Middle frontal gyrus (tissue), 1 donor: ENCODE measurements around the gene JOSD1.

ENCODE experiments used
- DNase-seq: peaks from one replicate; pipeline ENCODE4 v3.0.0-alpha.2; 2015; ENCODE audit warnings: low spot score; ENCODE audit errors: extremely low spot score

JOSD1 gene

DNA sequence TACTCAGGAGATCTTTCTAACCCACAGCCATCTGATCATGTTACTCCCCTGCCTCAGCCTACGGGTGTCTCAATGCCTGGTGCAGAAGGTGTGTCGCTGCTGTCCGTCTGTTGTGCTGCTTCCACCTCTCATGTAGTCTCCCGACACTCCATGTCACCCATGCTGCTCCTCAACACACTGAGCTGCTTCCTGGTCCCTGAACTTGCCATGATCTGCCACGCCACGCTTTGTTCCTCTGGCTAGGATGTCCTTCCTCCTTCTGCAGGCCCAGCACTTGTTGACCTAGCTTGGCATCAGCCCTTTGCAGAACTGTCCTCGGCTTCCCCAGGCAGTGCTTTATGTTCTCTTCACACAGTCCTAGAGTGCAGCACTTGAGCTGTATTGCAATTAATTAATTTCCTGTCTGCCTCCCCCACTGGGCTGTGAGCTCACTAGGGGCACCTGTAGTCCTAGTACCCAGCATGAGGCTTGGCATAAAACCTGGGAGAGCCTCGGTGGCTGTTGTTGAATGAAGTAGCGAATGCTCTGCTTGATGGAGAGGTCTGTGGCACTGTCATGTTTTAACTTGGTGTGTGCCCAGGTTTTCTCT, 14.5 kb upstream of the JOSD1 start:
- no peak for DNase-seq

DNA sequence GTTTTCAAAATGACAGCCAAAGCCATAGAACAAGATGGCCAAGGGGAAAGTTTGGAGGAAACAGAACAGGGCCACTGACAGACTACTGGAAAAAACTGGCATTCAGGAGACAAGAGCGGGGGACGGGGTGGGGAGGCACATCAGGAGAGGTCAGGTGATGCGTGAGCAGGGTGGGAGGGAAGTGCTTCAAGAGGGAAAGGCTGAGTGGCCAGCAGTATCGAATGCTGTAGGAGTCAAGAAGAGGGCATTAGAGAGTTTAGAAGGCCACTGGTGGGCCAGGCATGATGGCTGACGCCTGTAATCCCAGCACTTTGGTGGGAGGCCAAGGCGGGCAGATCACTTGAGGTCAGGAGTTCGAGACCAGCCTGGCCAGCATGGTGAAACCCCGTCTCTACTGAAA, 13.2 kb upstream of the JOSD1 start:
- no peak for DNase-seq

DNA sequence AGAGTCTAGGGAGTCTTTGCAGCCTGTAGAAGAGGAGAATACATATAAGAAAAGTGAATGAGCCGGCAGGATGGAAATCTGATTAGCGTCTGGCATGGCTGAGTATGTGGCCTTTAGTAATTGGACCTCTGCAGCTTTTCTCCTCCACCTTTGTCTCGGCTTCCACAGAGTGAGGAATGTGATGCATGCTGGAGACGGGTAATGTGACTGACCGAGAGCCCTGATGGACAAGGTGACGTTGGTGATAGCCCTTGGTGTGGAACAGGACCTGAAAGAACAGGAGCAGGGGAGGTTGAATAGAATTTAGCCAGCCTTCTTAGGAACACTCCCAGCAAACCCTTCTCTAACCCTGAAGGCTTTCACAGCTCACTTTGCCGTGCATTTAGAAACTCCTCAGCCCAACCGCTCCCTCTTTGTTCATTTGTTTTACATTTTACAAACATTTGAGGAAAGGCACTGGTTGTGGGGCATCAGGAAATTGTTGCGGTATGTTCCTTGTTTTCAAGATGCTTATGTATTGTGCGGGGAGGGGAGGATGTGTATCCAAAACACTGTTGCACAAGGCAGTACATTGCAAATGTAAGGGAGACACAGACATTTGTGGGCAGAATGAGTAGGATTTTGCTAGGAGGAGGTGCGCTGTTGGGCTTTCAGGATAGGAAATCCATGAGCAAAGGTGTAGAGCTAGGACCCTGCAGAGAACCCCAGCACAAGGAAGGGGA, 11.9 kb upstream of the JOSD1 start:
- DNase-seq = no peak

DNA sequence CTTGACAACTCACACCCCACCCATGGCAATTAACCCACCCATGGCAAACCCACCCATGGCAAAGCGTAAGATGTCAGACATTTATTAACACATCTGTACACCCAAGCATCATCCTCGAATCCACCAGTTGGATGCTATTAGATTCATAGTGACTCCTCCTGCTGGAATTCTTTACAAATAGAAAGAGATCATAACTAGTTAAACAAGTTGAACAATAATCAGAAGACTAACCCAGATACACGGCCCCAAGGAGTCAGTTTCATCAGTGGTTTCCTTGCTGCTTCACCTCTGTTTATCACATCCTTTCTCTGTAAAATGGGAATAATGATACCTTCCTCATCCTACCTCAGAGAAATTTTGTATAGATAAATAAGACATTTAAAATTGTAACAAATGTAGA, 10.1 kb upstream of the JOSD1 start:
- DNase-seq = no peak

DNA sequence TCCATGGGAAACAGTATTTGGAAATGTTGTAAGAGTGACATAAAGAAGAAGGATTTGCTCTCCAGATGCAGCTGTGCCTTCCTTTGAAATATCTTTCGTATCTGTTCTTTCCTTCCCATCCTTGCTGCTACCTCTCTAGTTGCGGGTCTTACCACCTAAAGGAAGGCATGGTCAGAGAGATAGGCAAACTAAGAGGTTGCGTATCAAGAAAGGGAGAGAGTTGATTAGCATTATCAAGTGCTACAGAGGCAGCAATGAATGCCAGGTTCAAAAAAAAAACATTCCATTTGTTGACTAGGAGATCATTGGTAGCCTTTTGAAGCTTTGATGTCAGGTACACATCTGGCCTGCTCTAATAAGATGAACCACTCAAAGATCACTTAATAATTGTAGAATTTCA, 9.6 kb upstream of the JOSD1 start:
- no peak for DNase-seq

DNA sequence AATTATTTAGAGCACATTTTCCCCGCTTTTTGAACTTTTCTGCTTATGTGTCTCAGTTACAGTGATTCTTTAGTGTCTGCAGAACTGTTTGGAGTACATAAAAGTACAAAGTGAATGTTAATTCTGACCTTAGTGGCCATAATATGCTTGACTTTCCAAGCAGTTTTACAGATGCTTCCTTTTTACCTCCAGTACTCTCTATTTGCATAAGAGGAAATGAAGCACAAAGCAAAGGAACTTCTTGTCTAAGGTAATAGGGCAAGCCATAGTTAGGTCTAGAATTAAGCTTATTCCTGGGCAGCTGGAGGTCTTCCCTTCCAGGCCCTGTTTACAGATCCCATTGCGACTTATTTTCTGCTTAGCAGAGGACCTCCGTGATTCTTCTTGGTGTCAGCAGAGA, 8.6 kb upstream of the JOSD1 start:
- no peak for DNase-seq

DNA sequence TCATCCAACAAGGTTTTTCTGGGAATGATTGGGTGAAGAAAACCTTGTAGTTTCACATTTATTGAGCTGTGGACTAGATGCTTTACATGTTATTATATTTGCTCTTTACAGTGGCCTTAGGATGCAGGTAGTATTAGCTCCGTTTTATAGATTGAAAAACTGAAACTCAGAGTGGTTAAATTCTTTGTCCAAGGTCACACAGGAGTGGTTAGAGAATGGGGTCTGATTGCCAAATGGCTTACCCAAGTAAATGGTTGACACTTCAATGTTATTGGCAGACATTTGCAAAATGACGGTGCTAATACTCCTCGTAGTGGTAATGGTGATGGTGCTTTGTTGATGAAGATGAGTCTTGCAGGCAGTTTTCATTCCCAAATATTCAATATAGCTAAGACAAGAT, 7.2 kb upstream of the JOSD1 start:
- DNase-seq = no peak

DNA sequence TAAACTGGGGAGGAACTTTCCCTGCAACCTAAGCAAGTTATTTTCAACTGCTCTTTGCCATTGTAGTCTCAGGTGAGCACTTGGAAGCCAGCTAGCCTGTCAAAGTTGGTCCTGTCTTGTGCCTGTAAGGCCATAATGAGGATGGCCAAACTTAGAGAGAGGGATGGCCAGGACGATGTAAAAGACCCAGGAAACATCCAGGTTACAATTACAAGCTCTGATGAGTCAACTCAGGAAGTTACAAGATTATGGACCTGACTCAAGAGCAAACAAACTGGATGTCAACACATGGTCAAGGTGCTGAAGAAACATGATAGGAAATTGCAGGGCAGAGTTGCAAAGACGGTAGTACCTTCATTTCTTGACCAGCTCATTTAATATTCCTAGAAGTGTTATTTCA, 6.6 kb upstream of the JOSD1 start:
- no peak for DNase-seq

DNA sequence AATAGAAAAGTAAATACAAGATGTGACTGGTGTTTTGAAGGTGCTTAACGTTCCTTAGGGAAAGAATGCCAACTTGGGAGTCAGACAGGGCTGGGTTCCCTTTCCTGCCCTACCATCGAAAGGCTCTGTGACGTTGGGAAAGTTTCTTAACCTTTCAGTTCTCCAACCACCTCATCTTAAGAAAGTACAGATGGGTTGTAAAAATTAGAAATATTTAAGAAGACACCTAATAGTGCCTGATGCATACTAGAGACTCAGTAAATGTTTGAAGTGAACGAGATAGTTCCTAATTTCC, 6.1 kb upstream of the JOSD1 start:
- DNase-seq = no peak

DNA sequence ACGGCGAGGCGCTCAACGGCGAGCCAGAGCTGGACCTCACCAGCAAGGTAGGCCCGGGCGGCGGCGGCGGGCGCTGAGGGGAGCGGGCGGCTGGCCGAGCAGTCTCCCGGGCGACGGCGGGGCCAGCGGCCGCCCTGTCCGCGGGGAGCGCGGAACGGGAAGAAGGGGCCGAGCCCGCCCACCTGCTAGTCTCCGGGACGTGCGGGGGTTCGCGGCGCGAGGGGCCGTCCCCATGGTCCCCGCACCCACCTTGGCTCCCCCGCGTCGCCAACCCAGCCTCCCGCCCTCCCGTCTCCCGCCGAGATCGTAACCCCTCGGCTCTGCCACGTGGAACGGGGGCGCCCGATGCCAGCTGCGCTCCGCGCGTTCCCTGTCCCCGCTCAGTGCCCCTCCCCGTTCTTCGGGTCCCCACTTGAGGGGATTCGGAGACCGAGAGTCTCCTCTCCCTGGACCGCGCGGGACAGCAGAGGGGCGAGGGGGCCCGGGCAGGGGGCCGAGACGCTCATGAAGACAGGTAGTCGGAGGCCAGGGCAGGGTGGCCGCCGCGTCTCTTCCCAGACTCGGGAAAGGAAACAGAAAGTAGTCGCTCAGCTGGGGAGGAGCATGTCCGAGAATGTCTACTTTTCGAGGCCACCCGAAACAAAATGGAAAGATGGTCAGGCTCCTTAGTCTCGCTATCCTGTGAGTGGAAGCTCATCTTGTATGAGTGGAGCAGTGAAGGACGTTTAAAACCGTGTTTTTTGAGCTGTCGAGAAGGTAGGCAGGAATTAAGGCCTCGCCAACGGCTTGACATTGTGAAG, 5.6 kb upstream of the JOSD1 start:
- no peak for DNase-seq

DNA sequence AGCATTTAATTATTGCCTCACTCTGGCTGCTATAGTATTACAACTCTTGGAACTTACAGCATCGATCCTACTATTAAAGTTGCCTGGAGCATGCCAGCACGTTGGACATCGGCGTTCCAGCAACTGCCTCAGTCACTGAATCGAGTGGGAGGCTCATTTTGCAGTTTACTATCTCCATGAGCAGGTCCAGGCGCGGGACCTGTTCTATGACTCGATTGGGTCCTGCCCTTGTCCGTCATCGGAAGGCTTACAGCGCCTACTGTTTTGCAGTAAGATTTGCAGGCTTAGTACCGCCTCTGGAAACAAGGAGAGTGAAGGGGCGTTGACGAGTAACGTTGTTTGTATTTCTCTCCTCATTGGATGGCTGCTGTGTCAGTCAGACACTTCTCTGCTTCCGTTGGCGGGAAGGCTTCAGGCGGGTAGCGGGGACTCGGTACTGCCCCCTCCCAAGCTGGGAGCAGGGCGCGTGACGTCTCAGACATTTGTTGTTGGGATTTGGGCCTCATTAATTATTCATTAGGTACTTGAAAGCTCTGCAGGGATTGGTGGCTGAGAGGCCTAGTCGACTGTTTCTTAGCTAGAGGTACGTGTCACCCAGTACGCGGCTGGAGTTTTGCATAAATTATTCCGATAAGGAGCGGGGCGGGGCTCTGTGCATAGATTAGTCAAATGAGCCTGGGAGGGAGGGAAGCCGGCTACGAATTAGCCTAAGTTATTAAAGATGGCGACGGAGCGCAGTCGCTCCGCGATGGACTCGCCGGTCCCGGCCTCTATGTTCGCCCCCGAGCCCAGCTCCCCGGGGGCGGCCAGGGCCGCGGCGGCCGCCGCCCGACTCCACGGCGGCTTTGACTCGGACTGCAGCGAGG, 4.7 kb upstream of the JOSD1 start, which contains the start of gene GTPBP1:
Gene GTPBP1, plus strand, starts transcription at position 710 of the 866 bp plus-strand sequence. Its CDS starts 12 bp downstream, at position 722.
- peak; percentile 100 for DNase-seq

DNA sequence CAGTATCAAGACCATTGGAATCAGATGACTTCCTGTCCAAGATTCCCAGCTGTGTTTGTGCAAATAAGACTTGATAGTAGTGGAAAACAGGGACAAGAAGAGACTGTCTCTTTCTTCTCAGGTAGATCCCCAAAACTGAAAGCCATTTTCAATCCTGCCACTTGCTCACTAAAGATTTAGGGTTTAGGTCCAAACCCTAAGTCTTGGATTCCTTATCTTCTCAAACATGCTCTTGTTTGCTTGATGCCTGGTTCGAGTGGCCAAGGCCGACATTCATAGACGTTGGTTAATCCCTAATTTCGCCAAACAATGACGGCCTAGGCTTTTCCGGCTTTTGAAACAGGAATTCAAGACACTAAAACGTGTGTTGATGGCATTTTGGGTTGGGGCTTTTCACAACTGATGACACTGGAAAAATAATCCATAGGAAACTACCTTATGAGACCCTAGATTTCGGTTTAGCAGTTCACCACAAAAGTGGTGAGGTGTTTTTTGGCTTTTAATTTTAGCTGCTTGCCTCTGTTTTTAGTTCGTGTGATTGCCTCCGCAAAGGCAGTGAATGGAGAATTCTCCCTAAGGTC, 4.0 kb upstream of the JOSD1 start:
- no peak for DNase-seq

DNA sequence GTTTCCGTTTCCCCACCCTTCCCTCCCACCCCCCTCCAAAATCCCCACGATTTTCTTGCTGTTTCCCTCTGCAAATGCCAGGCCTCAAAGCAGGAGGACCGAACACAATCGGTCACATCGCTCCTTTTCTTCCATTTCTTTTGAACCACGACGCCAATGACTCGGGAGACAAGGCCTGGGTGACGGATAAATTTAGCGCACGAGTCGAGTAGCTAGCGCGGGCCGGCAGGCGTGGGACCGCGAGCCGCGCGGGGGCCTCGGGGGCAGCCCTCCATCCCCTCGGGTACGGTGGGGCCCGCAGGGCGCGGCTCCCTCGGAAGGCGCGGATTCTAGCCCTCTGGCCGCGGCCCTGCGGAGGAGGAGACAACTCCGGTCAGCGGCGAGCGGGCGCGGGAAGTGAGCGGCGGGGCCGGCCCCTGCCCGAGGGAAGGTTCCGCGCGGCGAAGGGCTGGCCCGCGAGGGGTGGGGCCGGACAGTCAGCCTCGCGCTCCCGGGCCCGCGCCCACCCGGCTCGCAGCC, 414 bp downstream of the JOSD1 start:
- DNase-seq = no peak

DNA sequence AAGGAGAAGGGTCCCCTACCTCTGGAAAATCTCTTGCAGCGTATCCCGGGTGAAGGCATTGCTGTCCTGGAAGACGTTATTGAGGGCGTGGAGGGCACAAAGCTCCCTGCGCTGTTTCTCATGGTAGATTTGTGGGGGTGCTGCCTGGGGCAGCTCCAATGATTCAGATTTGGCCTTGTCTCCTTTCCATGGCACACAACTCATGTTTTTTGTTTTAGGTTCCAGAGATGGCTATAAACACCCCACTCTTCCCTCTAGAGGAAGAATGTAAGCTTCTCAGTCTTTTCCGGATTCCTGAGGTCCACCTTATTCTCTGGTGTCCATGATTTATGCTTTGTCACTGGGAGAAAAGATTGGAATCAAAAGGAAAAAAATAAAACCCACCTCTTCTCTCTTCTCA, 959 bp downstream of the JOSD1 start:
- no peak for DNase-seq

DNA sequence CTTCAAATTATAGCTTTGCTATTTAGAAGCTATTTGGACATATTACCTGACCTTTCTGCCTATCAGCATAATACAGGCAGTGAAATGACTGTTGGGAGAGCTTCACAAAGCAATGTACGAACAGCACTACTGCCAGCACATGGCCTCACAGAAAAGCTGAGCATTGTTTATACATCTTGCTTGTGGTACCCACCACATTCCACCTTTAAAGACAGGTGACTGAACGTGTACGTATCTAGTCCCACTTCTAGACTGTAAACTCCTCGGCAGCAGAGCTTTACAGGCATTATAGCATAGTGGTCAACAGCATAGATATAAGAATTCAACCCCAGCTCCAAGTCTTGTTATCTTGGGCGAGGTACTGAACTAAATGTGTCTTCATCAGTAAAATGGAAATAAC, 1.6 kb downstream of the JOSD1 start:
- DNase-seq = no peak

DNA sequence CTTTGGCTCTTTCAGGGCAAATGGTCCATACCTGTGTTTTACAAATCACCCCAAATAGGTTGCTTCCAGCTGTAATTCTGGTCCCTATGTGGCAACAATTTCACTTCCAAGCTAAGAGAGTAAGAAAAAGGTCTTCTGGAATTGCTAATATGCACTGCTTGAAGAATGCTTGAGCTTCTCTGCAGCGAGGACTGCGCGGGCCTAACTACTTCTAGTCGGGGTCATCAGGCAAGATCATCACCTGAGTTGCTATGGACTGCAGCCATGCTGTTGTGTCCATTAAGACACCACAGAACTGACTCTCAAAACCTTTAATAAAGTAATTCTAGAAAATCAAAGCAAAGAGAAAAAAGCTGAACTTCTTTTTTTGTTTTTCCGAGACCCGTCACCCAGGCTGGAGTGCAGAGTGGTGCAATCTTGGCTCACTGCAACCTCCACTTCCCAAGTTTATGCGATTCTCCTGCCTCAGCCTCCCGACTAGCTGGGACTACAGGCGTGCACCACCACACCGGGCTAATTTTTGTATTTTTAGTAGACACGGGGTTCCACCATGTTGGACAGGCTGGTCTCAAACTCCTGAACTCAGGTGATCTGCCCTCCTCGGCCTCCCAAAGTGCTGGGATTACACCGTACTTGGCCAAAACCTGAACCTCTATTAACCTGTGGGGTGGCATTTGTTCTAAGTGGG, 2.2 kb downstream of the JOSD1 start:
- DNase-seq = no peak

DNA sequence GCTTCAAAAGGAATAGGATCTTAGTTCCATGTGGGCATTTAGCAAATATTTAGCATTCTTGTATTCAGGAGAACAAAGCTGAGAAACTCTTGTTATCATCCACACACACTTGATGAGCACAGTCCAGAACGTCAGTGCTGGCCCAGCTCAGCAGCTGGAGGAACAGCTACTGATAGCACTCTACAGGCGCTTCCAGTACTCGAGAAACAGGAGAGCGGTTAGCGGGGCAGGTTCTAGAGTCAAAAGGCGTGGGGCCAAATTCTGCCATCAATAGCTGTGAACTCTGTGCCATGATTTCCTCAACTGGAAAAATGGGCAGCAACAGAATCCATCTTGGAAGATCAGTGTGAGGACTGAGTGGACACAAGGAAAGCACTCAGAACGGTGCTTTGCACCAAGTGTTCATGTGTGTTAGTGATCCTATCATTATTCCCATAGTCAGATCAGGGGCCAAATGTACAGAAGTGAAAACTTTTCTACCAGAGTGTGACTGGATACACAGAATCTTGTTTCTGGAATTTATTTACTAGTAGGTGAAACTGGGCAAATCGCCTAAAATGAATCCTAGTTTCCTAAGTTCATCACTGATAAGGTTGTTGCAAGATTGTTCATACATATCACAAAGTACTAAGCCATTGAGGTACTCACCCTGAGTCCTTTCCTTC, 3.2 kb downstream of the JOSD1 start:
- no peak for DNase-seq

DNA sequence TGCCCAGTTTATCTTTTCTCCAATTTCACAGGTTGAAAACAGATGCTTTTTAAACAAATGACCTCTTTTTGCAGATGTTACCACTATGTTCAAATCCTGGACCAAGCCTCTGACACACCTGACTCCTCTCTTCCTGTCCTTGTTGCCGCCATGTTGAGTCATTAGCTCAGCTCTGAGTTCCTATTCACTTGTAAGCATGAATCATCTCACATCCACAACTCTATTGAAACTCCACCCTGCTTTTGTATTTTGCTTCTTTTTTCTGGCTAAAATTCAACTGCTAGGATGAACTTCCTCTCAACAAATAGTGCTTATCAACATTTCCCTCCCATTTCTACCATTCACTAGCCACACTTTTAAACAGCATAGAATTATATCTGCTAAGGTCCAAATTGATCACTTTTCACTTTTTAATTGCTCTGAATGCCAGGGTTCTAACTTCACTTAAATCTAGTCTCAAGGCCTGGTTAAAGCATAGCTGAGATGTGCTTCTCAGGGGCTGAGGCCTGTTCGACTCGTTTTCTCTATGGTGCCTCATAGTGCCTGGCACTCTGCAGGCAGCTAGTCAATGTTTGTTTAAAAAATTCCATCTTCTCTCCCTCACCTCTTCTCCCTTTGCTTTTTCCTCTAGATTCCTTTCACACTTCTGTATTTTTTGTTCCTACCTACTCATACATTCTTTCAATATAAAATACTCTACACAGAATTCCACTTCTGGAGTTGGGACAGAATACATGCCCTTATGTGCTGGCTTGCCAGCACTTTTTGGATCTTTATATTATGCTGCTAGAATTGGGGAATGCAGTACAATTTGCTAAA, 3.9 kb downstream of the JOSD1 start:
- no peak for DNase-seq

DNA sequence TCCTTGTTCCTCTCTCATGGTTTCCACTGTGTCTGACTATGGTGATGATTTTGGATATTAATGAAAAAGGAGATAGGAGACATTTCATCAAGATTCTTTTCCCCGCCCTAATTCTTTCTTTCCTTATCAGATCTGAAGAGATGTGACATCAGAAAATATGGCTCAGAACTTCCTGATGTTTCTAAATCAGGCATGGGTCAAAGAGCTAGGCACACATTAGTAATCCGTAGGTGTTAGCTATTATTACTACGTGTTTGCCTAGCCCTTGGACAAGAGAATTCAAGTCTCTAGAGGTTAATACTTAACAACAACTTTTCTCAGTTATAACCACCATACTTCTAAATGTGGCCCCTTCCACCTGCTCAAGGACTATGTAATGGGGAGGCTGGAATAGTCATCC, 5.8 kb downstream of the JOSD1 start:
- no peak for DNase-seq
